H1 (cell line): ENCODE data around the gene MYH16. TPM values are rescaled to one million over a fixed set of nuclear protein-coding genes. Genes with fewer than 3 reads are reported as not detected.

Experiments
- CTCF ChIA-PET: fragments of 300-600 bp; sonication (Branson Sonifier 250); formaldehyde crosslinking; loops from one replicate; lab custom pipeline; 2021; ENCODE audit not compliant: partially characterized antibody; lab: Charles Lee
- POLR2A ChIA-PET: fragments of 300-600 bp; sonication (Branson Sonifier 250); formaldehyde crosslinking; loops from one replicate; lab custom pipeline; 2021; ENCODE audit warnings: inconsistent platforms; ENCODE audit not compliant: partially characterized antibody; lab: Charles Lee
- DNase-seq, 2 experiments: peaks; one replicate each; pipeline versions ENCODE4 v3.0.0 to v3.0.0-alpha.2; 2010 to 2022; ENCODE audit warnings: low spot score in 2 of 2, low read depth in 1 of 2, mixed read lengths in 1 of 2
- FAIRE-seq: peaks from 2 replicates; lab custom pipeline; 2011; peaks lifted over from hg19 to GRCh38; lab: Jason Lieb, UNC
- H2AFZ ChIP-seq: 2 replicates; pipeline ENCODE4 v1.8.1; 2012; ENCODE audit warnings: low read length, inconsistent platforms
- H2AK5ac ChIP-seq: 2 replicates; pipeline ENCODE4 v1.6.1; 2013; ENCODE audit warnings: low read depth, low read length
- H2BK120ac ChIP-seq: replicated peaks from 2 replicates; pipeline ENCODE3; 2013; ENCODE audit warnings: low read depth, low read length, inconsistent platforms
- H2BK12ac ChIP-seq: 2 replicates; pipeline ENCODE4 v1.6.1; 2013; ENCODE audit warnings: low read depth, low read length
- H2BK15ac ChIP-seq: 2 replicates; pipeline ENCODE4 v1.6.1; 2013; ENCODE audit warnings: low read length
- H2BK20ac ChIP-seq: 2 replicates; pipeline ENCODE4 v1.6.1; 2013; ENCODE audit warnings: low read length
- H2BK5ac ChIP-seq: 2 replicates; pipeline ENCODE4 v1.6.1; 2013; ENCODE audit warnings: low read depth, low read length
- H3K14ac ChIP-seq: 2 replicates; pipeline ENCODE4 v1.6.1; 2013; ENCODE audit warnings: inconsistent platforms; ENCODE audit not compliant: insufficient read length
- H3K18ac ChIP-seq: 2 replicates; pipeline ENCODE4 v1.6.1; 2013; ENCODE audit warnings: low read length; ENCODE audit errors: extremely low read depth
- H3K23ac ChIP-seq: 2 replicates; pipeline ENCODE4 v1.6.1; 2013; ENCODE audit warnings: inconsistent platforms; ENCODE audit not compliant: insufficient read length
- H3K23me2 ChIP-seq: 2 replicates; pipeline ENCODE4 v1.6.1; 2013; ENCODE audit warnings: low read depth, low read length
- H3K27ac ChIP-seq: 2 replicates; pipeline ENCODE4 v1.6.1; 2011; ENCODE audit warnings: low read depth, low read length, inconsistent platforms
- H3K27me3 ChIP-seq, 4 experiments: replicated peaks in 1 of 4; 1 replicate in 1 of 4; 2 replicates in 3 of 4; pipeline versions ENCODE4 v1.6.1 to v1.8.1; 2011 to 2013; ENCODE audit warnings: low read length in 3 of 4, mild to moderate bottlenecking in 3 of 4, inconsistent platforms in 2 of 4, mixed read lengths in 2 of 4, moderate library complexity in 1 of 4; ENCODE audit not compliant: control insufficient read depth in 3 of 4, insufficient read depth in 3 of 4; ENCODE audit errors: extremely low read depth in 1 of 4
- H3K36me3 ChIP-seq, 4 experiments: 2 replicates each; pipeline versions ENCODE4 v1.6.1 to v1.8.1; 2011 to 2013; ENCODE audit warnings: mild to moderate bottlenecking in 4 of 4, low read length in 3 of 4, moderate library complexity in 2 of 4, control low read depth in 1 of 4, inconsistent platforms in 1 of 4; ENCODE audit not compliant: insufficient read depth in 4 of 4, control insufficient read depth in 2 of 4
- H3K4ac ChIP-seq: replicated peaks from 2 replicates; pipeline ENCODE3; 2013; ENCODE audit warnings: low read length, low read depth, mixed read lengths, inconsistent platforms; ENCODE audit not compliant: insufficient read length
- H3K4me1 ChIP-seq, 4 experiments: replicated peaks in 1 of 4; 1 replicate in 1 of 4; 2 replicates in 3 of 4; pipeline versions ENCODE4 v1.6.1 to v1.8.1; 2011 to 2013; ENCODE audit warnings: low read length in 3 of 4, inconsistent platforms in 2 of 4, mixed read lengths in 1 of 4; ENCODE audit not compliant: insufficient read depth in 4 of 4, control insufficient read depth in 3 of 4
- H3K4me2 ChIP-seq, 2 experiments: 2 replicates each; pipeline versions ENCODE4 v1.6.1 to v1.8.1; 2011 to 2013; ENCODE audit warnings: low read depth in 2 of 2, low read length in 2 of 2, control low read depth in 1 of 2, inconsistent platforms in 1 of 2, mild to moderate bottlenecking in 1 of 2; ENCODE audit not compliant: insufficient read depth in 1 of 2
- H3K4me3 ChIP-seq, 4 experiments: fragments of 200-600, 300-600 bp in 1 of 4; sonication (generic), shearing (Covaris generic), sonication (Bioruptor Twin) in 1 of 4; 2 replicates each; pipeline versions ENCODE4 v1.5.1 to v1.8.1; 2011 to 2016; ENCODE audit warnings: low read length in 4 of 4, low read depth in 3 of 4, control low read depth in 2 of 4, inconsistent platforms in 2 of 4, mild to moderate bottlenecking in 2 of 4, mixed read lengths in 1 of 4, moderate library complexity in 1 of 4; ENCODE audit not compliant: insufficient read depth in 2 of 4; ENCODE audit errors: extremely low read depth in 1 of 4
- H3K56ac ChIP-seq: replicated peaks from 2 replicates; pipeline ENCODE3; 2013; ENCODE audit warnings: low read depth, mild to moderate bottlenecking, mixed read lengths, low read length, inconsistent platforms; ENCODE audit not compliant: insufficient read length
- H3K79me1 ChIP-seq: 2 replicates; pipeline ENCODE4 v1.6.1; 2013; ENCODE audit warnings: low read depth, low read length, control low read depth
- H3K79me2 ChIP-seq, 2 experiments: 2 replicates each; pipeline versions ENCODE4 v1.6.1 to v1.8.1; 2012 to 2013; ENCODE audit warnings: low read length in 2 of 2, mild to moderate bottlenecking in 2 of 2, inconsistent platforms in 1 of 2; ENCODE audit not compliant: insufficient read depth in 2 of 2, control insufficient read depth in 1 of 2
- H3K9ac ChIP-seq, 4 experiments: replicated peaks in 1 of 4; 1 replicate in 1 of 4; 2 replicates in 3 of 4; pipeline versions ENCODE4 v1.6.1 to v1.8.1; 2011 to 2013; ENCODE audit warnings: low read depth in 3 of 4, low read length in 3 of 4, control low read depth in 2 of 4, mild to moderate bottlenecking in 2 of 4, moderate library complexity in 2 of 4, inconsistent platforms in 1 of 4; ENCODE audit errors: extremely low read depth in 1 of 4
- H3K9me3 ChIP-seq, 2 experiments: 2 replicates each; pipeline versions ENCODE4 v1.6.1 to v1.8.1; 2012 to 2013; ENCODE audit warnings: mild to moderate bottlenecking in 2 of 2, moderate library complexity in 2 of 2, control low read depth in 1 of 2, inconsistent platforms in 1 of 2, low read depth in 1 of 2, low read length in 1 of 2, mixed read lengths in 1 of 2; ENCODE audit not compliant: insufficient read depth in 2 of 2
- H4K20me1 ChIP-seq, 2 experiments: replicated peaks in 1 of 2; 2 replicates each; pipeline versions ENCODE3 to v1.8.1; 2011 to 2013; ENCODE audit warnings: inconsistent platforms in 2 of 2, low read length in 2 of 2, mild to moderate bottlenecking in 1 of 2; ENCODE audit not compliant: insufficient read depth in 2 of 2, control insufficient read depth in 1 of 2
- H4K5ac ChIP-seq: 2 replicates; pipeline ENCODE4 v1.6.1; 2013; ENCODE audit warnings: low read length, low read depth, mixed read lengths, inconsistent platforms; ENCODE audit not compliant: insufficient read length
- H4K8ac ChIP-seq: 2 replicates; pipeline ENCODE4 v1.8.0; 2013; ENCODE audit warnings: mild to moderate bottlenecking, moderate library complexity, low read length, inconsistent platforms; ENCODE audit not compliant: insufficient read depth; ENCODE audit errors: extremely low read depth
- H4K91ac ChIP-seq: replicated peaks from 2 replicates; pipeline ENCODE3; 2013; ENCODE audit warnings: low read length, mixed read lengths, inconsistent platforms; ENCODE audit not compliant: insufficient read length
- CBX8 ChIP-seq: fragments of 300-800, 300-1000 bp; sonication (generic); IDR thresholded peaks from 2 replicates; pipeline ENCODE4 v1.7.1; 2016; ENCODE audit warnings: low read depth, low read length, borderline replicate concordance
- CEBPB ChIP-seq: IDR thresholded peaks from 2 replicates; pipeline ENCODE4 v1.6.1; 2012; ENCODE audit warnings: low read depth, low read length
- CTBP2 ChIP-seq: IDR thresholded peaks from 2 replicates; pipeline ENCODE4 v1.7.0; 2011; ENCODE audit warnings: borderline replicate concordance, mild to moderate bottlenecking, moderate library complexity, mixed read lengths, low read length; ENCODE audit not compliant: insufficient read depth, insufficient read length
- HDAC2 ChIP-seq, 2 experiments: fragments of 300-600 bp in 1 of 2; sonication (generic) in 1 of 2; IDR thresholded peaks; 2 replicates each; pipeline ENCODE4 v1.6.1; 2011 to 2012; ENCODE audit warnings: low read depth in 2 of 2, low read length in 2 of 2, mild to moderate bottlenecking in 2 of 2, moderate library complexity in 2 of 2, borderline replicate concordance in 1 of 2, inconsistent platforms in 1 of 2
- RFX5 ChIP-seq: IDR thresholded peaks from 2 replicates; pipeline ENCODE4 v1.6.1; 2011; ENCODE audit warnings: low read depth, low read length, improper control_type of control experiment, borderline replicate concordance
- RXRA ChIP-seq: IDR thresholded peaks from 2 replicates; pipeline ENCODE4 v1.6.1; 2011; ENCODE audit warnings: low read depth, mild to moderate bottlenecking, low read length, moderate library complexity; ENCODE audit not compliant: insufficient read depth
- SP4 ChIP-seq: IDR thresholded peaks from 2 replicates; pipeline ENCODE4 v1.6.1; 2012; ENCODE audit warnings: low read length, inconsistent platforms
- SRF ChIP-seq: IDR thresholded peaks from 2 replicates; pipeline ENCODE4 v1.6.1; 2011; ENCODE audit warnings: mild to moderate bottlenecking, low read depth, low read length, moderate library complexity
- TAF1 ChIP-seq: IDR thresholded peaks from 2 replicates; pipeline ENCODE4 v1.6.1; 2011; ENCODE audit warnings: mild to moderate bottlenecking, low read depth, low read length
- TCF12 ChIP-seq: IDR thresholded peaks from 2 replicates; pipeline ENCODE4 v1.6.1; 2011; ENCODE audit warnings: low read depth, mild to moderate bottlenecking, low read length
- YY1 ChIP-seq: IDR thresholded peaks from 2 replicates; pipeline ENCODE4 v1.6.1; 2011; ENCODE audit warnings: low read depth, mild to moderate bottlenecking, low read length
- WGBS, 2 experiments: shearing (Covaris generic) in 1 of 2; methylation state at CpG; one replicate each; pipeline versions ENCODE4 v1.1.6 to v1.1.7; 2013 to 2015; ENCODE audit warnings: low lambda C conversion rate in 2 of 2, mixed read lengths in 2 of 2, inconsistent platforms in 1 of 2, low coverage in 1 of 2, missing lambda C conversion rate in 1 of 2; ENCODE audit not compliant: insufficient replicate concordance in 2 of 2, insufficient coverage in 1 of 2, insufficient read length in 1 of 2; ENCODE audit errors: extremely low coverage in 1 of 2, missing lambda C conversion rate in 1 of 2; 5-methylcytosine and 5-hydroxymethylcytosine counted together
- polyA plus RNA-seq, 7 experiments: library from polyadenylated mRNA; depleted of rRNA in 3 of 7; stranded (reverse) in 5 of 7; unstranded in 2 of 7; fragments of >200 nt in 5 of 7; fragments of 200-250 nt in 2 of 7; gene quantifications; 1 replicate in 5 of 7; 2 replicates in 1 of 7; 4 replicates in 1 of 7; pipeline versions ENCODE4 v1.2.1 to v1.2.3, GENCODE V29; 2011 to 2013; ENCODE audit warnings: missing spikeins in 2 of 7, mixed read lengths in 2 of 7
- total RNA-seq: library from RNA; stranded (reverse); fragmentation: NEBNext Ultra II Directional; extraction: Animal tissue kit (Norgen Biotek cat#: 25700); gene quantifications from 2 replicates; pipeline ENCODE4 v1.2.1, GENCODE V29; 2021
- TF ChIP-seq, protein P1 (sequence below): IDR thresholded peaks from 2 replicates; pipeline ENCODE4 v1.6.1; 2012; ENCODE audit warnings: inconsistent platforms

The MYH16 gene
- total and polyA plus RNA-seq, 2 of the 8 experiments (the other 6 are each of a cell fraction or from before 2014, with no cell fraction given): not detected

DNA sequence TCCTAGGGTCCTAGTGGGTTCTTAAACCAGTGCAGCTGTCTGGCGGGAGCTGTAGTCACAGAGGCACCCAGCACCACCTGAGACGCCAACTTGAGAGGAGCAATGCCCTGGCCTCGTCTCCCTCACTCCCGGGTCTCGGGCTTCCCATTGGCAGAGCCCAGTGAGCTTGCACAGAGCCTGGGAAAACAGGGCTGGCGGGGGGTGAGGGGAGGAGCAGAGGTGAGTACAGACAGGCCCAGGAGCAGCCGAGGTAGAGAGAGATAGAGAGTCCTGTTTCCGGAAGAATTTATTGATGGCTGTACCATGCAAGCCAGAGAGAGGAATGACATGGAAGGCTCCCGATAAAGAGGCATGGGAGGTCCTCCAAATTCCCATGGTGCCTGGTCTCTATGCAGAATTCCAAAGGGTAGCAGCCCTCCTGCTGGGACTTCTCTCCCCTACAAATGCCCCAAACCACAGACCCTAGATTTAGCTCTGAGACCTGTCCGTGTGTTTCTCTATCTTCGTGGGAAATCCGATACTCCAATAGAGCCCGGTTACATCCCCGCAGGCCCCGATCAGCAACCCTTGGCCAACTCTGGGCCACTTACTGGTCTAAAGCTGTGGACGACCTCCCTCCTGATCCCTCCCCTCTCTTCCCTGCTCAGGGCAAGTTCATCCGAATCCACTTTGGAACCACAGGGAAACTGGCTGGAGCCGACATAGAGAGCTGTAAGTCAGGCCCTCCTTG is 20.3 kb upstream of the MYH16 start:
- 72% methylated on average over 17 of the region's 18 CpGs; no CpG with 5 or more reads in 1 of the 2 experiments for WGBS, 2 experiments
- Histone ChIP-seq H3K9me3 (no peaks in the 10 kb centered on the region), H3K4ac (no peak overlapping the region), H4K5ac (no peak overlapping the region), H2BK120ac (no peak overlapping the region), H3K36me3 (no peaks in the 10 kb centered on the region), H3K18ac (peak overlapping the region; percentile 32; the same call in 1 of the 2 replicates), H2AK5ac (no peak overlapping the region), H2BK20ac (no peak overlapping the region), H3K27ac (no peak overlapping the region), H2BK15ac (no peak overlapping the region), H3K79me2 (no peaks in the 10 kb centered on the region), H3K4me3 (no peak overlapping the region), H3K14ac (no peak overlapping the region), H3K23me2 (no peaks in the 10 kb centered on the region), H4K8ac (no peak overlapping the region), H2AFZ (peak overlapping the region; percentile 58; the same call in 1 of the 2 replicates), H3K79me1 (no peaks in the 10 kb centered on the region), H3K4me2 (peak overlapping the region in 1 of 2 experiments; percentile 5; a peak in 1 of 4 replicates), H3K56ac (no peak overlapping the region), H4K20me1 (no peaks in the 10 kb centered on the region), H4K91ac (no peak overlapping the region), H3K9ac (no peak overlapping the region), H3K23ac (no peak overlapping the region), H3K4me1 (peaks cover 0 to 5% (median 2%) of the 10 kb centered on the region in 4 experiments; a peak in 3 of 7 replicates), H2BK5ac (no peak overlapping the region), H3K27me3 (no peaks in the 10 kb centered on the region), H2BK12ac (no peak overlapping the region)
- CTCF ChIA-PET: interaction anchor here (0.6 to 1.0 kb wide), 4 partner anchors 15 to 212 kb away, joined by 3 read pairs; no protein-coding TSS in a partner anchor
- FAIRE-seq (no peak), DNase-seq (peak in 1 of 2 experiments; percentile 53)
- POLR2A ChIA-PET: interaction anchor here (0.7 to 1.2 kb wide), 4 partner anchors 14 to 164 kb away, joined by 3 to 5 read pairs (median 3); partner anchors contain the start of gene SMURF1
- TF ChIP-seq YY1 (no peak), TCF12 (no peak), SRF (no peak), RXRA (no peak), SP4 (no peak), HDAC2 (IDR thresholded peaks at IDR 0.05; ENCODE audit: borderline replicate concordance in 1 of 2, low read depth in 2 of 2, low read length in 2 of 2) (no peak), TAF1 (no peak), CBX8 (no peak), RFX5 (no peak), CEBPB (no peak), CTBP2 (no peak)
- TF ChIP-seq, protein P1, sequence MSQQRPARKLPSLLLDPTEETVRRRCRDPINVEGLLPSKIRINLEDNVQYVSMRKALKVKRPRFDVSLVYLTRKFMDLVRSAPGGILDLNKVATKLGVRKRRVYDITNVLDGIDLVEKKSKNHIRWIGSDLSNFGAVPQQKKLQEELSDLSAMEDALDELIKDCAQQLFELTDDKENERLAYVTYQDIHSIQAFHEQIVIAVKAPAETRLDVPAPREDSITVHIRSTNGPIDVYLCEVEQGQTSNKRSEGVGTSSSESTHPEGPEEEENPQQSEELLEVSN: no peak
